Upper lobe of right lung (tissue), 1 donor: Measurements from ENCODE around the gene RBKS. TPM values are rescaled to one million over a fixed set of nuclear protein-coding genes. Genes with fewer than 3 reads are reported as not detected.

ENCODE experiments used
- ATAC-seq: fragments of 200-7000 bp; cut with Tn5 transposase; one replicate; pipeline ENCODE4 v1.9.1; 2020; ENCODE audit warnings: mild to moderate bottlenecking, moderate library complexity
- DNase-seq: peaks from one replicate; pipeline ENCODE4 v3.0.0-alpha.2; 2020
- H3K27ac ChIP-seq: fragments of 200-600 bp; one replicate; pipeline ENCODE4 v1.8.0; 2022
- H3K27me3 ChIP-seq: fragments of 200-600 bp; one replicate; pipeline ENCODE4 v1.8.0; 2022; ENCODE audit warnings: mild to moderate bottlenecking
- H3K36me3 ChIP-seq: fragments of 200-600 bp; one replicate; pipeline ENCODE4 v1.8.0; 2022
- H3K4me1 ChIP-seq: fragments of 200-600 bp; one replicate; pipeline ENCODE4 v1.8.0; 2022
- H3K4me3 ChIP-seq: fragments of 200-600 bp; one replicate; pipeline ENCODE4 v1.8.0; 2022; ENCODE audit warnings: mild to moderate bottlenecking
- H3K9me3 ChIP-seq: fragments of 200-600 bp; one replicate; pipeline ENCODE4 v1.8.0; 2022
- intact Hi-C: fragments of 100-400 bp; cut with DNase I; formaldehyde crosslinking; loops from one replicate; pipeline ENCODE4 v1.11.0; 2022
- total RNA-seq: library from RNA; stranded (reverse); fragmentation: NEBNext Ultra II Directional; extraction: Animal tissue kit (Norgen Biotek cat#: 25700); gene quantifications from one replicate; pipeline ENCODE4 v1.2.1, GENCODE V29; 2021
- TF ChIP-seq, protein P1 (sequence below): fragments of 200-600 bp; IDR thresholded peaks from one replicate; pipeline ENCODE4 v1.8.0; 2022; ENCODE audit warnings: antibody characterized with exemption
- donor health status: DM: no; HTN: yes; CAD: no; lungs with severe emphysema.

RBKS gene
- total RNA-seq, 1 donor from 2014 or later, result 1.9 TPM

DNA sequence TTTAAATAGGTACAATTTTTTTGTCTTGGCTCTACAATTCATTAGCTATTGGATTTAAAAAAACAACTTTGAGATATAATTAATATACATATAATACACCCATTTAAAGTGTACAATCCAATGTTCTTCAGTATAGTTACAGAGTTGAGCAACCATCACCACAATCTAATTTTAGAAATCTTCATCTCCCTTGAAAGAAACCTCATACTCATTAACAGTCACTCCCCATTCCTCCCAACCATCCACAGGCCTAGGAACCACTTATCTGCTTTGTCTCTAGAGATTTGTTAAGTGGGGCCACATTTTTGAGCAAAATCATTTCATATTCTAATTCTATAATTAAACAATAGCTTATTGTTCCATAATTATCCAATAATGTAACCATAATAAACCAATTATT lies 86.0 kb downstream of the RBKS start:
- intact Hi-C loops, result no loop called here
- TF ChIP-seq, protein P1, sequence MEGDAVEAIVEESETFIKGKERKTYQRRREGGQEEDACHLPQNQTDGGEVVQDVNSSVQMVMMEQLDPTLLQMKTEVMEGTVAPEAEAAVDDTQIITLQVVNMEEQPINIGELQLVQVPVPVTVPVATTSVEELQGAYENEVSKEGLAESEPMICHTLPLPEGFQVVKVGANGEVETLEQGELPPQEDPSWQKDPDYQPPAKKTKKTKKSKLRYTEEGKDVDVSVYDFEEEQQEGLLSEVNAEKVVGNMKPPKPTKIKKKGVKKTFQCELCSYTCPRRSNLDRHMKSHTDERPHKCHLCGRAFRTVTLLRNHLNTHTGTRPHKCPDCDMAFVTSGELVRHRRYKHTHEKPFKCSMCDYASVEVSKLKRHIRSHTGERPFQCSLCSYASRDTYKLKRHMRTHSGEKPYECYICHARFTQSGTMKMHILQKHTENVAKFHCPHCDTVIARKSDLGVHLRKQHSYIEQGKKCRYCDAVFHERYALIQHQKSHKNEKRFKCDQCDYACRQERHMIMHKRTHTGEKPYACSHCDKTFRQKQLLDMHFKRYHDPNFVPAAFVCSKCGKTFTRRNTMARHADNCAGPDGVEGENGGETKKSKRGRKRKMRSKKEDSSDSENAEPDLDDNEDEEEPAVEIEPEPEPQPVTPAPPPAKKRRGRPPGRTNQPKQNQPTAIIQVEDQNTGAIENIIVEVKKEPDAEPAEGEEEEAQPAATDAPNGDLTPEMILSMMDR, result no peak
- no peak overlapping the region for H3K4me3 ChIP-seq
- H3K9me3 ChIP-seq, result no peaks in the 10 kb centered on the region
- ATAC-seq (no peak), DNase-seq (no peak)
- H3K27me3 ChIP-seq, result no peaks in the 10 kb centered on the region
- no peaks in the 10 kb centered on the region for H3K36me3 ChIP-seq
- peaks cover 16% of the 10 kb centered on the region for H3K4me1 ChIP-seq
- H3K27ac ChIP-seq, result no peak overlapping the region

DNA sequence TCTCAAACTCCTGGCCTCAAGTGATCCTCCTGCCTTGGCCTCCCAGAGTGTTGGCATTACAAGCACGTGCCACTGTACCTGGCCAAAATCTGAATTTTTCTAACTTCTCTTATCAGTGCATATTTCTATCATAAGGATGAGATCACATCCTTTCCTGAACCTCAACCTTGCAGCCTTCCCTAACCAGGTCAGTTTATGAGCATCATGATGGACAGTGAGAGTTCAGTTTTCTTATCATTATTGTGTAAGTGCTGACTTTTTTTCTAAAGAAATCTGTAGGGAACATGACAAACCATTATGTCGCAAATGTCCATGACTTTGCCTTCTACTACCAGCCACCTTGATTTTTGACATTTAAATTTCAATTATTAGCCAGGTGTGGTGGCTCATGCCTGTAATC lies 87.1 kb downstream of the RBKS start:
- intact Hi-C loops, result no loop called here
- DNase-seq (no peak), ATAC-seq (no peak)
- no peak overlapping the region for H3K27ac ChIP-seq
- no peaks in the 10 kb centered on the region for H3K27me3 ChIP-seq
- TF ChIP-seq, protein P1, result no peak
- no peaks in the 10 kb centered on the region for H3K9me3 ChIP-seq
- no peak overlapping the region for H3K4me3 ChIP-seq
- H3K4me1 ChIP-seq, result peaks cover 13% of the 10 kb centered on the region
- H3K36me3 ChIP-seq, result no peaks in the 10 kb centered on the region

DNA sequence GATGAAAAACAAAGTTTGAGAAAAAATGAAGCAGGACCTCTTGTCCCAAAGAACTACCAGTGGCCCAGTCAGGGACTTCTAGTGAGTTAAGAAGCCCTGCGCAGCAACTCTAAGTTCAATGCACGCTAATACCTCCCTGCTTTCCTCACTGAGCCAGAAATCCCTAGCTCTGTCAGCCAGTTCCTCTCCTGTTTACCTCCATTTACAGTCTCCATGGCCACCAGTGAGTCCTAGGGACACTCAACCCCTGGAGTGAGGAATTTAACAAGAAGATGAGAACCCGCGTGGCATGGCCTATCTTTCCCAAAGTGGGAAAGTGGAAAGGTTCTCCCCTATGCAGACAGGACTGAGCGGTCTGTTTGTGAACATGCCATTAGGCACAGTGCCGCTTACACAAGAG lies 87.6 kb downstream of the RBKS start:
- H3K36me3 ChIP-seq, result no peaks in the 10 kb centered on the region
- H3K9me3 ChIP-seq, result no peaks in the 10 kb centered on the region
- no peaks in the 10 kb centered on the region for H3K27me3 ChIP-seq
- no peak overlapping the region for H3K4me3 ChIP-seq
- TF ChIP-seq, protein P1, result no peak
- H3K27ac ChIP-seq, result no peak overlapping the region
- DNase-seq (no peak), ATAC-seq (no peak)
- intact Hi-C loops, result no loop called here
- peaks cover 13% of the 10 kb centered on the region for H3K4me1 ChIP-seq

DNA sequence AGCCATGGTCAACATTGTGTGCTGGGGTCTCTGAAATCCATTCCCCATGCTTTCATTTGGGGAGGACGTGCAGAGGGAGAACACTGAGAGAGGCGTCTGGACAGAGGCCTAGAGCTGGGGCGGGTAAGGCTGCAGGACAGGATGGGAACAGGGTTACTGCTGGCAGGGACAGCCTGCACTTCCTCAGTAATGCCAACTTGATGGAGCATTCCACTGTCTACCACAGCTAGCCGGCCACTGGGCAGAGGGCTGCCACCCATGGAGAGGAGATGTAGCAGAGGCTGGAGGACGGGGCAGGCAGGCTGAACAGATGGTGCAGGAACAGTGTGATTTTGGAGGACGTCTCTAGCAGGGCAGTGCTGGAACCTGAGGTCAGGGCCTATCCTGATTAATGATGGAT lies 89.3 kb downstream of the RBKS start:
- H3K36me3 ChIP-seq, result no peaks in the 10 kb centered on the region
- H3K9me3 ChIP-seq, result no peaks in the 10 kb centered on the region
- TF ChIP-seq, protein P1, result no peak
- H3K4me3 ChIP-seq, result no peak overlapping the region
- intact Hi-C loops, result no loop called here
- H3K4me1 ChIP-seq, result peaks cover 25% of the 10 kb centered on the region
- H3K27ac ChIP-seq, result no peak overlapping the region
- H3K27me3 ChIP-seq, result no peaks in the 10 kb centered on the region
- DNase-seq (no peak), ATAC-seq (no peak)

DNA sequence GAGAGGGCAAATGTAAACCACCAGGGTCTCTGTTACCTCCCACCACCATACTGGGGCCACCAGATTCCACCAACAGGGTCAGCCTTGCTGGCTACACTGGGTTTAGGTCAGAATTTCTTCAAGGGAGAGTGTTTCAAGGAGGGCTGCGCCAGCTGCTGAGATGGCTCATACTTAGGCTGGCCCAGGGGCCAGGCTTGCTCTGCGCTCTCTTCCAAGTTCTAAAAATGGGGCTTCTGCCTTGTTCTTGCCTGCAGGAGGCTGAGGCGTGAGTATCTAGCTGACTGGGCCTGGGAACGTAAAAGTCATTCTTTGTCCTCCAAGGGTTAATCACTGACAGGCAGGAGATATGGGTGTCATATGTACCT lies 90.6 kb downstream of the RBKS start:
- ATAC-seq (peak; percentile 2), DNase-seq (no peak)
- Histone ChIP-seq H3K27ac (peak overlapping the region; percentile 75), H3K36me3 (no peaks in the 10 kb centered on the region), H3K9me3 (no peaks in the 10 kb centered on the region), H3K4me1 (peaks cover 32% of the 10 kb centered on the region), H3K27me3 (no peaks in the 10 kb centered on the region), H3K4me3 (no peak overlapping the region)
- intact Hi-C loops, result no loop called here
- TF ChIP-seq, protein P1, result no peak

DNA sequence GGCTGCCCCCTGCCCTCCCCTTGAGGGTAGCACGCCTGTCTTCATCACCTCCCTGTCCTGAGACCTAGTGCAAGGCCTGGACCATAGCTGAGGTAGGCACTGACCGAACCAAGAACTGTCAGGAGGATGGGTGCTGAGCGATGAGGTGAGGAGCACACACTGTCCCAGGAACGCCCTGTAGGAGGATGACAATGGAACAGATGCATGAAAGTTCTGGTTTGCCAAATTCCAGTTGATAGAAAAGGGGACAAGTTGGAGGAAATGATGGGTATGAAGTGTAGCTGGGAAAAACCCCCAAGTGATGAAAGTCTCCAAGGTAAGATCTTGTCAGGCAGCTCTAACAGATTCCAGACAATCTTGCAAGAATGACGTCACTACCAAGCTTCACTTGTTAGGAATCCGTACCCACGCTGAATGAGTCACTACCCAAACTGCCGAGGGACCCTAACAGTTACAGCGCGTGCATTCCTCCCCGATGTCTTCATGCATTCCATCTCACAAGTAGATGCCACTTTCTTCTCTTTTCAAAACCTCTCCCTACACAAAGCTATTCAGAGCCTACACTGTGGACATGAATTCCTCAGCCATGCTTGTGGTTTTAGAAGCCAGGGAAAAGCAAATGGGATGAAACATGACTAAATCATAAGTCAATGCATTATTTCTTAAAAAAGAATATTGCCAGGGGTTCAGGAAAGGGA lies 91.1 kb downstream of the RBKS start:
- H3K4me3 ChIP-seq, result no peak overlapping the region
- peaks cover 32% of the 10 kb centered on the region for H3K4me1 ChIP-seq
- DNase-seq (no peak), ATAC-seq (peak; percentile 88)
- peak overlapping the region; percentile 75 for H3K27ac ChIP-seq
- intact Hi-C loops, result no loop called here
- TF ChIP-seq, protein P1, result no peak
- no peaks in the 10 kb centered on the region for H3K9me3 ChIP-seq
- no peaks in the 10 kb centered on the region for H3K27me3 ChIP-seq
- no peaks in the 10 kb centered on the region for H3K36me3 ChIP-seq
